ENCODE results near the gene PIAS1. TPM values are rescaled to one million over a fixed set of nuclear protein-coding genes. Genes with fewer than 3 reads are reported as not detected.

Gene PIAS1
- polyA plus RNA-seq, 2 of the 4 experiments (the other 2 are of a cell fraction): 23.2 to 49.5 TPM

GRCh38 chr15:68199340-68199739 is 145.2 kb downstream of the PIAS1 start:
- ChIA-PET POLR2A (no interaction called here), CTCF (interaction anchor here (6.3 kb wide), 1 partner anchor 12 kb away, joined by 42 read pairs; no protein-coding TSS in a partner anchor)
- WGBS (ENCODE audit: missing lambda C conversion rate): 86% methylated on average over 11 of the region's 11 CpGs
- no peak for DNase-seq (ENCODE audit: low read depth in 1 of 2, low spot score in 1 of 2)
- no peak overlapping the region for H3K27ac ChIP-seq
- no peaks in the 10 kb centered on the region for H3K9me3 ChIP-seq
- H3K4me2 ChIP-seq: no peak overlapping the region
- ATAC-seq: no peak
- H3K4me1 ChIP-seq: no peaks in the 10 kb centered on the region
- TF ChIP-seq ZSCAN20 (CRISPR knock-in tag; IDR thresholded peaks at IDR 0.05) (no peak), SREBF2 (IDR thresholded peaks at IDR 0.05) (no peak), MAFK (IDR thresholded peaks at IDR 0.05; ENCODE audit: partially characterized antibody) (no peak), FOXS1 (CRISPR knock-in tag; IDR thresholded peaks at IDR 0.05) (no peak), TP53 (CRISPR knock-in tag; IDR thresholded peaks at IDR 0.05) (no peak), MAZ (IDR thresholded peaks at IDR 0.05; ENCODE audit: borderline replicate concordance, low read depth, low read length) (no peak), FOSL2 (IDR thresholded peaks at IDR 0.05) (no peak), FOSL2 (CRISPR knock-in tag; IDR thresholded peaks at IDR 0.05) (no peak), PHF8 (IDR thresholded peaks at IDR 0.05; ENCODE audit: borderline replicate concordance, low read depth) (no peak), RAD21 (conservative IDR thresholded peaks at IDR 0.05 in 1 of 2, IDR thresholded peaks at IDR 0.05 in 1 of 2) (no peak), RNF2 (IDR thresholded peaks at IDR 0.05; ENCODE audit: borderline replicate concordance, low read depth) (no peak), CBX2 (IDR thresholded peaks at IDR 0.05; ENCODE audit: borderline replicate concordance, low read depth) (no peak), HOXA7 (CRISPR knock-in tag; IDR thresholded peaks at IDR 0.05) (no peak)
- TF ChIP-seq, protein P1, sequence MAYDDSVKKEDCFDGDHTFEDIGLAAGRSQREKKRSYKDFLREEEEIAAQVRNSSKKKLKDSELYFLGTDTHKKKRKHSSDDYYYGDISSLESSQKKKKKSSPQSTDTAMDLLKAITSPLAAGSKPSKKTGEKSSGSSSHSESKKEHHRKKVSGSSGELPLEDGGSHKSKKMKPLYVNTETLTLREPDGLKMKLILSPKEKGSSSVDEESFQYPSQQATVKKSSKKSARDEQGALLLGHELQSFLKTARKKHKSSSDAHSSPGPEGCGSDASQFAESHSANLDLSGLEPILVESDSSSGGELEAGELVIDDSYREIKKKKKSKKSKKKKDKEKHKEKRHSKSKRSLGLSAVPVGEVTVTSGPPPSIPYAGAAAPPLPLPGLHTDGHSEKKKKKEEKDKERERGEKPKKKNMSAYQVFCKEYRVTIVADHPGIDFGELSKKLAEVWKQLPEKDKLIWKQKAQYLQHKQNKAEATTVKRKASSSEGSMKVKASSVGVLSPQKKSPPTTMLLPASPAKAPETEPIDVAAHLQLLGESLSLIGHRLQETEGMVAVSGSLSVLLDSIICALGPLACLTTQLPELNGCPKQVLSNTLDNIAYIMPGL (CRISPR knock-in tag; IDR thresholded peaks at IDR 0.05; ENCODE audit: borderline replicate concordance): no peak
- TF ChIP-seq, protein P2, sequence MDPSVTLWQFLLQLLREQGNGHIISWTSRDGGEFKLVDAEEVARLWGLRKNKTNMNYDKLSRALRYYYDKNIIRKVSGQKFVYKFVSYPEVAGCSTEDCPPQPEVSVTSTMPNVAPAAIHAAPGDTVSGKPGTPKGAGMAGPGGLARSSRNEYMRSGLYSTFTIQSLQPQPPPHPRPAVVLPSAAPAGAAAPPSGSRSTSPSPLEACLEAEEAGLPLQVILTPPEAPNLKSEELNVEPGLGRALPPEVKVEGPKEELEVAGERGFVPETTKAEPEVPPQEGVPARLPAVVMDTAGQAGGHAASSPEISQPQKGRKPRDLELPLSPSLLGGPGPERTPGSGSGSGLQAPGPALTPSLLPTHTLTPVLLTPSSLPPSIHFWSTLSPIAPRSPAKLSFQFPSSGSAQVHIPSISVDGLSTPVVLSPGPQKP (IDR thresholded peaks at IDR 0.05; ENCODE audit: low read depth, low read length): no peak
- H3K4me3 ChIP-seq: no peak overlapping the region
- FAIRE-seq: no peak

- peaks cover 2% of the 10 kb centered on the region; the same call in 1 of the 3 replicates for H3K4me1 ChIP-seq
- H3K9me3 ChIP-seq: no peaks in the 10 kb centered on the region
- POLR2A ChIA-PET: no interaction called here
- H3K4me2 ChIP-seq: no peak overlapping the region
- no peak overlapping the region for H3K27ac ChIP-seq
- TF ChIP-seq HOXB13 (CRISPR knock-in tag; IDR thresholded peaks at IDR 0.05; ENCODE audit: low read depth) (no peak), EHMT2 (IDR thresholded peaks at IDR 0.05; ENCODE audit: low read depth) (no peak), RFX5 (IDR thresholded peaks at IDR 0.05) (no peak), MAFK (IDR thresholded peaks at IDR 0.05; ENCODE audit: partially characterized antibody) (no peak), FOSB (CRISPR knock-in tag; IDR thresholded peaks at IDR 0.05) (no peak), NR3C1 (IDR thresholded peaks at IDR 0.05) (no peak), EP300 (IDR thresholded peaks at IDR 0.05) (no peak), SREBF2 (IDR thresholded peaks at IDR 0.05) (no peak), RARB (CRISPR knock-in tag; IDR thresholded peaks at IDR 0.05) (no peak), BHLHE40 (IDR thresholded peaks at IDR 0.05; ENCODE audit: low read depth, low read length) (no peak), RAD21 (conservative IDR thresholded peaks at IDR 0.05 in 1 of 2, IDR thresholded peaks at IDR 0.05 in 1 of 2) (no peak), JUN (IDR thresholded peaks at IDR 0.05) (no peak), USF2 (IDR thresholded peaks at IDR 0.05) (no peak)
- DNase-seq (ENCODE audit: low read depth in 1 of 2, low spot score in 1 of 2) (no peak), ATAC-seq (peak in 1 of 2 experiments; percentile 3; a peak in 2 of 6 replicates), FAIRE-seq (no peak)
- CTCF ChIA-PET: interaction anchor here (0.8 to 3.4 kb wide), 4 partner anchors 9 to 336 kb away, joined by 3 to 19 read pairs (median 3); no protein-coding TSS in a partner anchor
- H3K4me3 ChIP-seq: no peak overlapping the region
- 94% methylated on average over 15 of the region's 16 CpGs for WGBS (ENCODE audit: missing lambda C conversion rate)
Observed at GRCh38 chr15:68200016-68200861, 146.1 kb downstream of the PIAS1 start.
